ENCODE measurements around the gene GHRL. TPM values are rescaled to one million over a fixed set of nuclear protein-coding genes. Genes with fewer than 3 reads are reported as not detected.

The GHRL gene
- polyA plus RNA-seq (2012; ENCODE audit: missing spikeins), result 1.9 TPM

- peak; percentile 47 for DNase-seq (ENCODE audit: insufficient read length)
- peak; percentile 24 for FAIRE-seq
Observed at GRCh38 chr3:10292505-10293419, at the start of gene GHRL. Gene GHRL, minus strand, starts transcription at chr3:10292947. Its CDS starts 2,767 bp downstream, at chr3:10290180.

GRCh38 chr3:10341901-10342398, 49.2 kb upstream of the GHRL start:
- TF ChIP-seq TAF1 (IDR thresholded peaks at IDR 0.05; ENCODE audit: borderline replicate concordance, low read depth, low read length) (no peak), POLR2A (IDR thresholded peaks at IDR 0.05; ENCODE audit: low read depth, low read length) (no peak), POLR2AphosphoS5 (IDR thresholded peaks at IDR 0.05; ENCODE audit: low read depth, low read length) (no peak)
- FAIRE-seq, result no peak

More at GRCh38 chr3:10292505-10293419, at the start of gene GHRL:
- TF ChIP-seq POLR2A (IDR thresholded peaks at IDR 0.05; ENCODE audit: low read depth, low read length) (peak; percentile 80), POLR2AphosphoS5 (IDR thresholded peaks at IDR 0.05; ENCODE audit: low read depth, low read length) (peak; percentile 80), TAF1 (IDR thresholded peaks at IDR 0.05; ENCODE audit: borderline replicate concordance, low read depth, low read length) (peak; percentile 61; the same call in 1 of the 2 replicates)

GRCh38 chr3:10340476-10340875, 47.7 kb upstream of the GHRL start:
- DNase-seq (ENCODE audit: insufficient read length), result no peak
- TF ChIP-seq TAF1 (IDR thresholded peaks at IDR 0.05; ENCODE audit: borderline replicate concordance, low read depth, low read length), result no peak
- TF ChIP-seq POLR2A (IDR thresholded peaks at IDR 0.05; ENCODE audit: low read depth, low read length), result no peak
- TF ChIP-seq POLR2AphosphoS5 (IDR thresholded peaks at IDR 0.05; ENCODE audit: low read depth, low read length), result no peak
- FAIRE-seq, result no peak

More at GRCh38 chr3:10341901-10342398, 49.2 kb upstream of the GHRL start:
- DNase-seq (ENCODE audit: insufficient read length), result no peak

GRCh38 chr3:10340046-10340445, 47.3 kb upstream of the GHRL start:
- no peak for TF ChIP-seq POLR2A (IDR thresholded peaks at IDR 0.05; ENCODE audit: low read depth, low read length)
- TF ChIP-seq POLR2AphosphoS5 (IDR thresholded peaks at IDR 0.05; ENCODE audit: low read depth, low read length), result no peak
- TF ChIP-seq TAF1 (IDR thresholded peaks at IDR 0.05; ENCODE audit: borderline replicate concordance, low read depth, low read length), result no peak
- no peak for FAIRE-seq
- no peak for DNase-seq (ENCODE audit: insufficient read length)

- TF ChIP-seq POLR2AphosphoS5 (IDR thresholded peaks at IDR 0.05; ENCODE audit: low read depth, low read length) (no peak), POLR2A (IDR thresholded peaks at IDR 0.05; ENCODE audit: low read depth, low read length) (no peak), TAF1 (IDR thresholded peaks at IDR 0.05; ENCODE audit: borderline replicate concordance, low read depth, low read length) (no peak)
- no peak for FAIRE-seq
Observed at GRCh38 chr3:10339376-10339955, 46.7 kb upstream of the GHRL start.

GRCh38 chr3:10338591-10339353, 46.0 kb upstream of the GHRL start:
- TF ChIP-seq POLR2AphosphoS5 (IDR thresholded peaks at IDR 0.05; ENCODE audit: low read depth, low read length) (no peak), TAF1 (IDR thresholded peaks at IDR 0.05; ENCODE audit: borderline replicate concordance, low read depth, low read length) (no peak)
- DNase-seq (ENCODE audit: insufficient read length), result no peak
- FAIRE-seq, result no peak

More at GRCh38 chr3:10339376-10339955, 46.7 kb upstream of the GHRL start:
- no peak for DNase-seq (ENCODE audit: insufficient read length)

- DNase-seq (ENCODE audit: insufficient read length), result no peak
- TF ChIP-seq POLR2A (IDR thresholded peaks at IDR 0.05; ENCODE audit: low read depth, low read length), result no peak
- TF ChIP-seq POLR2AphosphoS5 (IDR thresholded peaks at IDR 0.05; ENCODE audit: low read depth, low read length), result no peak
- TF ChIP-seq TAF1 (IDR thresholded peaks at IDR 0.05; ENCODE audit: borderline replicate concordance, low read depth, low read length), result no peak
- FAIRE-seq, result no peak
Observed at GRCh38 chr3:10338164-10338470, 45.4 kb upstream of the GHRL start.

GRCh38 chr3:10337323-10338163, 44.8 kb upstream of the GHRL start:
- DNase-seq (ENCODE audit: insufficient read length), result no peak
- no peak for TF ChIP-seq TAF1 (IDR thresholded peaks at IDR 0.05; ENCODE audit: borderline replicate concordance, low read depth, low read length)
- no peak for TF ChIP-seq POLR2AphosphoS5 (IDR thresholded peaks at IDR 0.05; ENCODE audit: low read depth, low read length)
- TF ChIP-seq POLR2A (IDR thresholded peaks at IDR 0.05; ENCODE audit: low read depth, low read length), result no peak
- no peak for FAIRE-seq

GRCh38 chr3:10336761-10337160, 44.0 kb upstream of the GHRL start:
- TF ChIP-seq TAF1 (IDR thresholded peaks at IDR 0.05; ENCODE audit: borderline replicate concordance, low read depth, low read length), result no peak
- no peak for TF ChIP-seq POLR2A (IDR thresholded peaks at IDR 0.05; ENCODE audit: low read depth, low read length)
- no peak for TF ChIP-seq POLR2AphosphoS5 (IDR thresholded peaks at IDR 0.05; ENCODE audit: low read depth, low read length)
- FAIRE-seq (no peak), DNase-seq (ENCODE audit: insufficient read length) (no peak)

GRCh38 chr3:10335871-10336622, 43.3 kb upstream of the GHRL start:
- DNase-seq (ENCODE audit: insufficient read length), result no peak

More at GRCh38 chr3:10335871-10336622, 43.3 kb upstream of the GHRL start:
- no peak for FAIRE-seq
- TF ChIP-seq TAF1 (IDR thresholded peaks at IDR 0.05; ENCODE audit: borderline replicate concordance, low read depth, low read length), result no peak
- no peak for TF ChIP-seq POLR2A (IDR thresholded peaks at IDR 0.05; ENCODE audit: low read depth, low read length)
- TF ChIP-seq POLR2AphosphoS5 (IDR thresholded peaks at IDR 0.05; ENCODE audit: low read depth, low read length), result no peak
